Sigmoid colon (tissue), 7 donors: ENCODE data around the gene GGA1. TPM values are rescaled to one million over a fixed set of nuclear protein-coding genes. Genes with fewer than 3 reads are reported as not detected.

Experiments
- DNase-seq: peaks from one replicate; pipeline ENCODE4 v3.0.0-alpha.2; 2019
- H3K27ac ChIP-seq, 4 donors: fragments of 200-600 bp; sonication (generic); one replicate each; pipeline ENCODE4 v1.5.1; 2016 to 2019; ENCODE audit warnings: mild to moderate bottlenecking in 1 of 4
- H3K27me3 ChIP-seq, 3 donors: fragments of 200-600 bp; sonication (generic); one replicate each; pipeline ENCODE4 v1.5.1; 2019; ENCODE audit warnings: mild to moderate bottlenecking in 1 of 3
- H3K36me3 ChIP-seq, 4 donors: fragments of 200-600 bp; sonication (generic); one replicate each; pipeline ENCODE4 v1.5.1; 2016 to 2019
- H3K4me1 ChIP-seq, 4 donors: fragments of 200-600 bp; sonication (generic); one replicate each; pipeline ENCODE4 v1.5.1; 2017 to 2019
- H3K4me3 ChIP-seq, 4 donors: fragments of 200-600 bp; sonication (generic); one replicate each; pipeline ENCODE4 v1.5.1; 2017 to 2019; ENCODE audit warnings: mild to moderate bottlenecking in 2 of 4, moderate library complexity in 1 of 4
- H3K9me3 ChIP-seq, 4 donors: fragments of 200-600 bp in 3 of 4; sonication (generic) in 3 of 4; one replicate each; pipeline versions ENCODE4 v1.5.1 to v1.6.1; 2013 to 2019
- CTCF ChIP-seq, 4 experiments: fragments of 450-650 bp in 3 of 4; fragments of 200-600 bp in 1 of 4; IDR thresholded peaks; one replicate each; pipeline ENCODE4 v1.5.1; 2016 to 2019; ENCODE audit warnings: antibody characterized with exemption in 4 of 4, mild to moderate bottlenecking in 3 of 4, moderate library complexity in 2 of 4
- EP300 ChIP-seq, 4 donors: sonication (generic); formaldehyde crosslinking; IDR thresholded peaks; one replicate each; pipeline ENCODE4 v1.6.1; 2017; ENCODE audit warnings: antibody characterized with exemption in 4 of 4
- POLR2A ChIP-seq, 2 donors: fragments of 450-650 bp; IDR thresholded peaks; one replicate each; pipeline ENCODE4 v1.6.1; 2016; ENCODE audit warnings: antibody characterized with exemption in 2 of 2, mild to moderate bottlenecking in 2 of 2, moderate library complexity in 2 of 2
- POLR2AphosphoS5 ChIP-seq, 4 donors: sonication (generic); formaldehyde crosslinking; IDR thresholded peaks; one replicate each; pipeline ENCODE4 v1.6.1; 2017; ENCODE audit warnings: antibody characterized with exemption in 4 of 4
- WGBS, 2 donors: extraction: QIAGEN DNeasy Blood & Tissue Kit; methylation state at CpG; one replicate each; pipeline ENCODE4 v1.1.7; 2013; 5-methylcytosine and 5-hydroxymethylcytosine counted together
- intact Hi-C: fragments of 100-400 bp; cut with DNase I; formaldehyde crosslinking; loops from one replicate; pipeline ENCODE4 v1.15.1; 2023
- polyA plus RNA-seq, 3 donors: library from polyadenylated mRNA; stranded (reverse); fragments of 200-250 nt; gene quantifications; one replicate each; pipeline ENCODE4 v1.2.3, GENCODE V29; 2013
- total RNA-seq, 4 donors: library from RNA; depleted of rRNA; stranded (reverse); fragments of >200 nt; gene quantifications; one replicate each; pipeline ENCODE4 v1.1.0, GENCODE V29; 2016
- donor health status: healthy with polysubstance abuse.
- donor health status: Bipolar disorder and iron deficiency.
- donor health status: healthy.

GGA1 gene
- total and polyA plus RNA-seq, 7 donors = 25.2 to 77.4 (median 41.3) TPM

DNA sequence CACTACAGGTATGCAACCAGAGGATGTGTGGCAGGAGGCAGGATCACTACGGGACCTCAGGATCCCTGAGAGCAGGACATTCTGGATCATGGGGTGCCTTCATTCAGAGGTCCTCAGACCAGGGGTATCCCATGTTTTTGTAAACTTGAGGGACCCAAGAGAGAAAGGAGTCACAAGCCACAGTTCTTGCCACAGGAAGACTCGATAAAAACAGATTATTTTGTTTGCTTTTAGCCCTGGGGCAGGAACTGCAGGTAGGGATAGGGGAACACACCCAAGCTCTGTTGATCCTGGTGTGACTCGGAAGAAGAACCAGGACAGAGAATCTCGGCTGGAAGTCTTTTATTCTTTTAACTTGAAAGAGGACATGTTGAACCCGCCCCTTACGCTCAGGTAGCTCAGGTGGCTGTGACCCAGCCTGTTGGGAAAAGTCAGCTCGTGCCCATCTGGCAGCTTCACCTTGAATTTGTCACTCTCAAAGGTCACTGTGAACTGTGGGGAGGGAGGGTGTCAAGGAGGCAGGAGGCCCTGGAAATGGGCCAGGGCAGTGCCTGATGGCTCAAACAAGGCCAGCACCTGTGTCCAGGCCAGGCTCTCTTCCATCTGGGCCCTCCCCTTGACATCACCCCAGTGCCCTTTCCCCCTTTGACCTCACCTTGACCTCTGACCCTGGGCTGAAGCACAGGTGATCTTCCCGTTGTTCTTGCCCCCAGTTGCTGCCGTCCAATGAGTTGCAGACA lies 38.5 kb upstream of the GGA1 start:
- intact Hi-C loops = no loop called here
- Histone ChIP-seq H3K4me1 (peaks cover 0 to 41% (median 30%) of the 10 kb centered on the region in 4 donors), H3K36me3 (peaks cover 0 to 20% (median 10%) of the 10 kb centered on the region in 4 donors), H3K9me3 (no peaks in the 10 kb centered on the region), H3K4me3 (no peak overlapping the region), H3K27ac (peak overlapping the region in 2 of 4 donors; percentile 10 to 26), H3K27me3 (no peaks in the 10 kb centered on the region)
- TF ChIP-seq EP300 (IDR thresholded peaks at IDR 0.05) = no peak
- TF ChIP-seq POLR2A (IDR thresholded peaks at IDR 0.05) = no peak
- TF ChIP-seq POLR2AphosphoS5 (IDR thresholded peaks at IDR 0.05) = no peak
- no peak for TF ChIP-seq CTCF (IDR thresholded peaks at IDR 0.05)
- 13 to 58% methylated on average over 9 of the region's 9 CpGs for WGBS, 2 donors
- DNase-seq = no peak

- TF ChIP-seq CTCF (IDR thresholded peaks at IDR 0.05) = no peak
- no peak for TF ChIP-seq POLR2AphosphoS5 (IDR thresholded peaks at IDR 0.05)
- TF ChIP-seq EP300 (IDR thresholded peaks at IDR 0.05) = no peak
- TF ChIP-seq POLR2A (IDR thresholded peaks at IDR 0.05) = no peak
- no peaks in the 10 kb centered on the region for H3K27me3 ChIP-seq
- intact Hi-C loops = no loop called here
- H3K4me1 ChIP-seq = peaks cover 0 to 37% (median 28%) of the 10 kb centered on the region in 4 donors
- H3K9me3 ChIP-seq = no peaks in the 10 kb centered on the region
- peaks cover 0 to 20% (median 10%) of the 10 kb centered on the region in 4 donors for H3K36me3 ChIP-seq
- no peak for DNase-seq
- H3K27ac ChIP-seq = peak overlapping the region in 1 of 4 donors; percentile 10
- 48 to 77% methylated on average over 4 of the region's 4 CpGs for WGBS, 2 donors
- H3K4me3 ChIP-seq = no peak overlapping the region
Observed at GRCh38 chr22:37570661-37570976, 38.0 kb upstream of the GGA1 start.

DNA sequence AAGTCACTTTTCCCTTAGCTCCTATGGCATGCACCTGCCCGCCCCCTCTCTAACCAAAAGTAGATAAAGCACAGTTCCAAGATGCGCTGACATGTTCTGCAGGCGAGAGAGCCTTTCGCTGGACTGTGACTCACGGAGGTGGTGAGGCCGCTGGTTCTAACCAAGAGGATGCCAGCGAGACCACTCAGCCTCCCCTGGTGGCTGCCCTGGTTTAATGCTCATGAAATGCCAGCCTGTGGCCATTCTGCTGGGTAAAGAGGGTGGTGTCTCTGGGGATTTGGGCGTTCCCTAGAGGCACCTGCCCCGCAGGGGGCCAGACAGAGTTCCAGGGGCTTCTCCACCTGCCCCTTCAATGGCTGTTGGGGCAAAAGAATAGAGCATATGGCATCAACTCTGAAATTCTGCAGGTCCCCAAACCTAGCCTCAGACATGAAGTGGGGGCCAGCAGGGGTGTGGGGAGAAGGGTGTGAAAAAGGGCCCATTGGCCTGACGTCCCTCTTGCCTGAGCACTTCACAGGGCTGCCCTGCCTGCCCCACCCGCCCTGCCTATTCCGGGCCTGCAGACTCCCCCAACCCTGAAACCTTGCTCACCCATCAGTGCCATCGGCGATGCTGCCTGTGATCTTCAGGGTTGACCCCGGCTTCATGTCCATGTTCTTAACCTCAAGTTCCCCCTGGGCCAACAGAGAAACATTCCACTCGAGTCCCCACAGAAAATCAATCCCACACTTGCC lies 37.2 kb upstream of the GGA1 start:
- intact Hi-C loops = no loop called here
- Histone ChIP-seq H3K4me3 (no peak overlapping the region), H3K36me3 (peaks cover 0 to 16% (median 7%) of the 10 kb centered on the region in 4 donors), H3K27ac (no peak overlapping the region), H3K4me1 (peaks cover 0 to 29% (median 19%) of the 10 kb centered on the region in 4 donors), H3K9me3 (no peaks in the 10 kb centered on the region), H3K27me3 (no peaks in the 10 kb centered on the region)
- no peak for DNase-seq
- TF ChIP-seq CTCF (IDR thresholded peaks at IDR 0.05) (no peak), EP300 (IDR thresholded peaks at IDR 0.05) (no peak), POLR2A (IDR thresholded peaks at IDR 0.05) (no peak), POLR2AphosphoS5 (IDR thresholded peaks at IDR 0.05) (no peak)
- WGBS, 2 donors = 74 to 76% methylated on average over 16 of the region's 16 CpGs

GRCh38 chr22:37571992-37572373 lies 36.7 kb upstream of the GGA1 start:
- H3K9me3 ChIP-seq = no peaks in the 10 kb centered on the region
- H3K27ac ChIP-seq = no peak overlapping the region
- H3K36me3 ChIP-seq = peaks cover 0 to 10% (median 3%) of the 10 kb centered on the region in 4 donors
- no peaks in the 10 kb centered on the region for H3K27me3 ChIP-seq
- no peak for TF ChIP-seq EP300 (IDR thresholded peaks at IDR 0.05)
- TF ChIP-seq CTCF (IDR thresholded peaks at IDR 0.05) = no peak
- 91 to 93% methylated on average over 8 of the region's 8 CpGs for WGBS, 2 donors
- no peak overlapping the region for H3K4me3 ChIP-seq
- H3K4me1 ChIP-seq = peaks cover 0 to 23% (median 14%) of the 10 kb centered on the region in 4 donors
- no peak for DNase-seq
- intact Hi-C loops = no loop called here
